ENCODE data around the gene XAGE1B.
"Not testable (repeated sequence)": the region's sequence is repeated elsewhere in the genome, so short reads cannot be mapped to it uniquely, and the experiment has no call there.

The XAGE1B gene, protein sequence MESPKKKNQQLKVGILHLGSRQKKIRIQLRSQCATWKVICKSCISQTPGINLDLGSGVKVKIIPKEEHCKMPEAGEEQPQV

GRCh38 chrX:52516987-52517325 lies at the start of gene XAGE1B:
TSS of gene XAGE1B (minus strand) at chrX:52517063. CDS start at chrX:52515527, 1,536 bp downstream.
- not testable (repeated sequence) for DNase-seq (ENCODE audit: low read depth in 2 of 2)

- DNase-seq (ENCODE audit: low read depth in 2 of 2): no peak
These were observed 46.2 kb upstream of the XAGE1B start for GRCh38 chrX:52563105-52563504.

- DNase-seq (ENCODE audit: low read depth in 2 of 2): no peak
These were observed 41.3 kb upstream of the XAGE1B start for GRCh38 chrX:52558140-52558539.

GRCh38 chrX:52556741-52557140 lies 39.9 kb upstream of the XAGE1B start:
- no peak for DNase-seq (ENCODE audit: low read depth in 2 of 2)

- DNase-seq (ENCODE audit: low read depth in 2 of 2): no peak
These were observed 37.3 kb upstream of the XAGE1B start for GRCh38 chrX:52553995-52554642.

DNA sequence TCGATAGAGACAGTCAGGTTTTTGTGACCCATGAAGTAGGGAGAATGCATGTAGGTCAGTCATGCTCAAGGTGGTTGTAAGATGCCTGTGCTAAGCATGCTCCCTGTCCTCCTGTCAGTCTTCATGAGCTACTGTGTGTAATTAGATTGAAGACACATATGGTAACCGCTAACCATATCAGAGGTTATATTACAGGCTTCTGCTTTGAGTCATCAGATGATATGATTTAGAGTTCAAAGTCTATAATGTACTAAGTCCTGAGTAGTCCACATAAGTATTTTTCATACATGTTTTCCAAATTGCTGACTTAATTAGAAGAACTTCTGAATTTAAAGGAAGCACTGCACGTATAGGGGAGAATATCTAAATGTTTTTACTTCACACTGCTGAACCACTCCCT lies 31.9 kb upstream of the XAGE1B start:
- not testable (repeated sequence) for DNase-seq (ENCODE audit: low read depth in 2 of 2)

DNA sequence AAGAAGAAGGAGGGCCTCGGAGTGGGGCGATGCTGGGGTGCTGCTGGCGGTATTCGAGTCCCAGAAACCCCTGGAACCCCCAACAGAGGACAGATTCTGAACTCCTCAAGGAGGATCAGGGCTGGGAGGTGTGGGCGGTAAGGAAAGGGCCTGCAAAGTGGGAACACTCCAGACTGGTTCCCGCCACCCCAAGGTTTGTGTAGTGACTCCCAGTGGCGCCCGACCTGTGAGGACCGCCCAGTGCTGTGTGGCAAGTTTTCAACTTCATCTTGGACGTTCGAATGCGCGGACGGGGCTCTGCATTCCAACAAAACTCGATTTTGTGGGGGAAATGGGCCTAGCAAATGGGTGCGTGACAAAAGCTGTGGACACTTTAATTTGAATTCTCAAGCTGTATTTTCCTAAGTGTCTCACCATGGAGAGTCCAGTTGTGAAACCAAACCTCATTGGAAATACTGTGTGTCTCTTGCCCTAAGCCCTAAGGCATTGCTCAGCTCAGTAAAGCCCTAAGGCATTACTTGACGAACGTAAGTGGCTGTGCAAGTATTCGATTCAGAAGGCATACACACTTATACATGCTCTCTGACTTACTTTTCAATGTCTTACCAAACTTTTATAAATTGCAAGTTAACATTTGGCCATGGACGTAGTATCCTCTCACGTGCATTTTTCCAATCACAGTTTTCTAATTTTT lies 27.4 kb upstream of the XAGE1B start:
- DNase-seq (ENCODE audit: low read depth in 2 of 2): no peak

DNA sequence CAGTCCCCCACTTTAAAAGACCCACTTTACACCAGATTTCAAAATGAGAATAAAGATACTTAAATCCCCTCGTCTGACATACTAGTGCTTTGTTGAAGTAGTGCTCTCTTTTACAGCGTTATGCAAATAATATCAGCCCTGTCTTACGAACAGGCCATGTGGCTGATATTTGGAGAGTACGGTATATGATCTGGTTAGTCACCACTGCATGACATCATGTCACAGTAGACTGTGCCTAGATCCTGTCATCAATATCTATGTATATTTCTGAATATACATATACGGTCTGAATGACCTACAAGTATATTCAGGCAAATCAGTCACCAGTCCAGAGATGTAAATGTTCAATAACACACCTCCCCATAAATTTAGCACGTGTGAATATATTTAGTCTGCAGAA lies 25.4 kb upstream of the XAGE1B start:
- DNase-seq (ENCODE audit: low read depth in 2 of 2): no peak

- not testable (repeated sequence) for DNase-seq (ENCODE audit: low read depth in 2 of 2)
These were observed 24.2 kb upstream of the XAGE1B start for GRCh38 chrX:52541051-52541450.

DNA sequence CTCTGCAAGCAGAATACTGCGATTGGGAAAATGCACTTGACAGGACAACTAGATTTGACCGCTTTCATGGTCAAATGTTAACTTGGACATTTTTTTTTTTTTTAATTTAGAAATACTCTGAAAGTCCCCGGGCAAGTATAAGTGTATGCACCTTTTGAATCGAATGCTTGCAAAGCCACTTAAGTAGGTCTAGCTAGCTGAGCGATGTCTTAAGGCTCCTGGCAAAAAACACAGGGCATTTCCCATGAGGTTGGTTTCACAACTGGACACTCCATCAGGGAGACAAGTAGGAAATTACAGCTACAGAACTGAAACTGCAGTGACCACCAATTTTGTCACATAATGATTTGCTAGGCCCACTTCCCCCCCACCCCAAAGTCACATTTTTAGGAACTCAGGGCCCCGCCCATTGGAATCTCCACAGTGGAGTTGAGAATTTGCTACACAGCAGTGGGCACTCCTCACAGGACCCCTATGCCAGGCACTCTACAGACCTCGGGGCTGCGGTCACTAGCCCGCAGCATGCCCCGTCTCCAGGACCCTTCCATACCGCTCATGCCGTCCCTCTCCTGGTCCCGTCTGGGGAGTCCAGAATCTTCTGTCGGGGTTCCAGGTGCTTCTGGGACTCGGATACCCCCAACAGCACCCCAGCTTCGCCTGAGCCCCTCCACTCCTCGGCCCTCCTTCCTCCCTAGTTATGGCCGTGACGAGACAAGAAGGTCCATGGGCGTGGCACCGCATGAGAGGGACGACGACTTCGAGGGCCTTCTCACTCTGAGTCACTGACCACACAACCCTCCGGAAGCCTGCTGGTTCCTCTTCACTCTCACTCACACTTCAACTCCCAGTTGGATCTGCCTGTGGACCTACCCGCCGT lies 515 bp downstream of the XAGE1B start:
- not testable (repeated sequence) for DNase-seq (ENCODE audit: low read depth in 2 of 2)

DNA sequence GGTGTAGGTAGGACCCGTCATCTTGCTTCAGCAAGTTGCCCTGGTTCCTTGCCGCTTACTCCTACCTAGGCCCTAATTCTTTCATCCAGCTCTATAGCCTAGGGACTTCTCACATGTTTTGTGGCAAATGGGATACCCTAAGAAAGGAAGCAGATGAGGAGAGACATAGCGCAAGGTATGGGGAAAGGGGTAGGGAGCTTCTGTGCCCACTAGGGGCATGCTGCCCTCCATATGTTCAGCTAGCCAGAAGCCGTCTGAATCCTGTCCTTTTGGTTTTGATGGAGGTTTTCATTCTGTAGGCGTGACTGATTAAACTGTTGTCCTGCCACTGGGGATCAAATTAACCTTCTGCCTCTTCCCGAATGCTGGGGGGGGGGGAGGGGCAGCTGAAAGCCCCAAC lies 5.7 kb downstream of the XAGE1B start:
- not testable (repeated sequence) for DNase-seq (ENCODE audit: low read depth in 2 of 2)

DNA sequence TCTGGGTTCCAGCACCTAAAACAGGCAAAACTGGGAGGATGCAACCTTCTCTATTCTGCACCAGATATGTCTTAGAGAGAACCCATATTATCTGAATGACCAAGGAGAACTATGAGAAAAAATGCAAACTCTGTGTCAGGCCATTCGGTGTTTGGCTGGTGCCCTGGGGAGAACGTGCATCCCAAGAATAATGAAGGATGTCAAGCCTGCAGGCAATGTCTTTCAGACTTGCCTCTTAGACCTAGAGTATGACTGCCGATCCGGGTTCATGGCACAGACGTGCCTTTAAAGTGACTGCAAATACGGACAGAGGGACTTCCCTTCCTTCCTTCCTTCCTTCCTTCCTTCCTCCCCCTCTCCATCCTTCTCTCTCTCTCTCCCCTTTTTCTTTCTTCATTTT lies 6.9 kb downstream of the XAGE1B start:
- no peak for DNase-seq (ENCODE audit: low read depth in 2 of 2)

- DNase-seq (ENCODE audit: low read depth in 2 of 2): no peak
These were observed 9.5 kb downstream of the XAGE1B start for GRCh38 chrX:52507331-52507730.

GRCh38 chrX:52504551-52504950 lies 12.3 kb downstream of the XAGE1B start:
- DNase-seq (ENCODE audit: low read depth in 2 of 2): no peak

DNA sequence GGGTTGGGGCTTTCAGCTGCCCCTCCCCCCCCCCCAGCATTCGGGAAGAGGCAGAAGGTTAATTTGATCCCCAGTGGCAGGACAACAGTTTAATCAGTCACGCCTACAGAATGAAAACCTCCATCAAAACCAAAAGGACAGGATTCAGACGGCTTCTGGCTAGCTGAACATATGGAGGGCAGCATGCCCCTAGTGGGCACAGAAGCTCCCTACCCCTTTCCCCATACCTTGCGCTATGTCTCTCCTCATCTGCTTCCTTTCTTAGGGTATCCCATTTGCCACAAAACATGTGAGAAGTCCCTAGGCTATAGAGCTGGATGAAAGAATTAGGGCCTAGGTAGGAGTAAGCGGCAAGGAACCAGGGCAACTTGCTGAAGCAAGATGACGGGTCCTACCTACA lies 15.5 kb downstream of the XAGE1B start:
- DNase-seq (ENCODE audit: low read depth in 2 of 2): not testable (repeated sequence)

GRCh38 chrX:52496419-52496772 lies 20.5 kb downstream of the XAGE1B start:
- DNase-seq (ENCODE audit: low read depth in 2 of 2): not testable (repeated sequence)

- DNase-seq (ENCODE audit: low read depth in 2 of 2): not testable (repeated sequence)
These were observed 21.1 kb downstream of the XAGE1B start, which contains the start of gene XAGE1A for GRCh38 chrX:52495545-52496418. TSS of gene XAGE1A (plus strand) at chrX:52495808. CDS start at chrX:52497362, 1,554 bp downstream.

DNA sequence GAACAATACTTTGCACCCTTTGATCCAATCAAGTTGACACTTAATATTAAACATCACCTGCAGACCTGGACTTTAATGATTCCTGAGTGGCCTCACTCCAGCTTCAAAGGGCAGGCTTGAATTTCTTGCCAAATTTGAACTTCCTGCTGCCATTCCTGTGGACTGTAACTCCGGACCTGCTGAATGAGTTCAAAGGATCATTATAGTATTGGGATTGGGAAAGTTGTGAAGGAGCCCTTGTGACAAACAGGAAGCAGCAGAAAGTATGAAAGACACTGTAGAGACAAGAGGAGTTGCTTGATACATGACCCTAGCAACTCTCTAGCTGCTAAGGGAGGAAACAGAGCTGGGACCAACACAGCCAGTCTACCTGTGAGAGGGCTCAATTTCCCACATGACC lies 45.6 kb downstream of the XAGE1B start:
- not testable (repeated sequence) for DNase-seq (ENCODE audit: low read depth in 2 of 2)

Measured in stimulated activated CD4-positive, alpha-beta T cell treated with anti-CD3 and anti-CD28 coated beads, Interleukin-1b, Interleukin-23, amount 100 ng/mL, for 4 hours (primary cell).